ENCODE results near the gene ZC3H18.
A peak's percentile ranks its signal among the peaks of the same experiment; 100 is the strongest.

ZC3H18 gene

DNA sequence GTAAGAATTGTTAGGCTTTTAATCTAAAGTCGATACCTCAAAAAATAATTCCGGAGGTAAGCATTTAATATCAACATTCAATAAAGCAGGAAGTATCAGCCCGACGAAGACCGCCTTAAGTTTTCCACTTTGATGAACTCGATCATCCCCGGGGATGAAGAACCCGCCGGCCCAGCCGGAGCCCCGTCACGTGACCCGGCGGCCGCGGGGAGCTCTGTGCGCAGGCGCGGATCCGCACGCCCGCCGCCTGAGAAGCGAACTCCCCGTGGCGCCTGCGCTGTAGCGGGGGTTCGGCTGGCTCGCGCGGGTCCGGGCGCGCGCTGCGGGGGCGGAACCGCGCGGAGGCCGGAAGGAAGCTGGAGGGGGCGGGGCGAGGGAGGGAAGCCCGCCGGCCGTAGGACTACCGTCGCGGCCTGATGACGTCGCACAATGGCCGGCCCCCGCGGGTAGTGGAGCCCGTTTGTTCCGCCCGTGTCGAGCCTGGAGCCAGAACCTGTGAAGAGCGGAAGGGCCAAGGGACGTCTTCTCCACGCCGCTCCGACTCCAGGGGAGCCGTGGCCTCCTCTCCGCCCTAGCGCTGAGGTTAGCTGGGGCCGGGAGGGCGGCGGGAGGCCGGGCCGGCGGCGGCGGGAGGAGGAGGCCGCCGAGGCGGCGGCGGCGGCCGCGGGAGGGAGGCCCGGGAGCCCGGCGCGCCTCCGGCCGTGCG lies at the start of gene ZC3H18:
Gene ZC3H18 (plus strand): TSS at position 419 of the 706 bp plus-strand sequence. CDS start 6,721 bp downstream, outside the sequence.
- DNase-seq = peak; percentile 78

DNA sequence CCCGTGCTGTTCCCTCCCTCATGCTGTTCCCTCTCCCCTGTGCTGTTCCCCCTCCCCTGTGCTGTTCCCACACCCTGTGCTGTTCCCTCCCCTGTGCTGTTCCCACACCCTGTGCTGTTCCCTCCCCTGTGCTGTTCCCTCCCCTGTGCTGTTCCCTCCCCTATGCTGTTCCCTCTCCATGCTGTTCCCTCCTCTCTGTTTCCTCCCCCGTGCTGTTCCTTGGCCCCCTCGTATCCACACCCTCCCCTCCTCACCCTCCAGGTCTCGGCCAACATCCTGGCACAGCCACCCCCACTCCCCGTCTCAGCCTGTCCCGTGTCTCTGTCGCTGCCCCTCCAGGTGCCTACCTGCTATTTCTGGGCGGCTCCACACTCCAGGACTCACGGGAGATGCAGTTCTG lies 48.5 kb upstream of the ZC3H18 start:
- DNase-seq = no peak

- DNase-seq = no peak
These were observed 47.8 kb upstream of the ZC3H18 start for GRCh38 chr16:88522276-88522949.

DNA sequence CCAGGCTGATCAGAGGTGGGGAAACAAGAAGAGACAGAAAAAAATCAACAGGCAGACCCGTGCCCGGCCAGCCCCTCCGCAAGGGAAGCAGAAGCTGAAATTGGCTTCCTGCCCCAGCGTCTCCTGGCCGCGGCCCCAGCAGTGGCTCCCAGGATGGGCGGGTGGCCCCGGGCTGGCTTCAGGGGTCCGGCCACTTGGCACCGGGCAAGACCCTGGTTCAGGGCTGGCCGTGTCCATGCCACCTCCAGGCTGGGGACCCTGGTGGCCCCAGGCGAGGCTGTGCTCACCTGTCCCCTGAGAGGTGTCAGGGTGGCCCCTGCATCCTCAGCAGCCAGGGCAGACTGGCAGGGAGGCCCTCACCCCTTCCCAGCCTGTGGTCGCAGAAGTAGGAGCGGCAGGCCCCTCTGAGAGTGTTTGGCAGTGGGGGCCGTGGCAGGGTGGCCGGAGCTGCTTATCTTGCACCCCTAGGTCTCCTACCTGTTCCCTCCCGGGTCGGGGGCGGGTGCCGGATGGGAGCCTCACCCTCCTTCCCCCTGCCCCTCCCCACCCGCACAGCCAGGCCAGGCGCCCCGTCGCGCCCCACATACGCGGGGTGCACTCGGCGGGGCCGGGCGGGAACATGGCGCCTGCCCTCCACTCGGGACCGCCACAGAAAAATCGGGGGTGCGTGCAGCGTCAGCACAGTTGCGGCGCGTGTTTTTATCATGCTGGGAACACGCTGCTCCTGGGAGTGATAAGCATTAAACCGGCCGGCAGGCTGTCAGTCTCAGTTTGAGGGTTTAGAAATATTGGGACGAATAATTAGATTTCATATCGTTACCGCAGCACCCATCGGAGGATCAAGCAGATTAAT lies 46.7 kb upstream of the ZC3H18 start:
- DNase-seq = no peak

DNA sequence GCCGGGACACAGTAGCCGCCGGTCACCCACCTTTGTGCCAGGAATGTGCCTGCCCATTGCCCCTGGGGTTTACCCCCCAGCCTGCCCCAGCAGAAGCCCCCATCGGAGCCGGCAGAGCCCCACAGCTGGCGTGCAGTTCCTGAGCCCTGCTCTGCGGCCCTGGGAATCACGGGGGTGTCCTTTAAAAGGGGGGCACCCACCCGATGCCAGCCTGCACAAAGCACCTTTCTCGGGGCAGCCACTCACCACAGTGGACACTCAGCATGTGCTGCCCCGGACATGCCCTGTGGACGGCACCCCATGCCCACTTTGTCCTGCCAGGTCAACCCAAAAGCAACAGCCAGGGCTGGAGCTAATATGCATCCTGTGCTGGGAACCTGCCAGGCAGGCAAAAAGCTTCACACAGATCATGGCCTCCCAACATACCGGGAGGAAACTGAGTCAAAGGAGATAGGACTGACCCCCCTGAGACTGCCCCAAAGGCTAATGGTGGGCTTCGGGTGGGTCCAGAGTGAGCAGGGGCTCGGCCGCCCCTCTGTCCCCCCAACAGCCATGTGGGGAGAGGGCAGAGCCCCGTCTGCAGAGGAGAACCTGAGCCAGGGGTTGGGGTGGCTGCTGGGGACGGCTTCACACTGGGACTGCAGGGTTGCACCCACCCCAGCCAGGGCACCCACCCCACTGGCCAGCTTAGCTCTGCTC lies 45.8 kb upstream of the ZC3H18 start:
- DNase-seq = no peak

- DNase-seq = no peak
These were observed 45.1 kb upstream of the ZC3H18 start for GRCh38 chr16:88524973-88525662.

GRCh38 chr16:88525663-88525990 lies 44.6 kb upstream of the ZC3H18 start:
- DNase-seq = no peak

GRCh38 chr16:88526008-88526905 lies 43.9 kb upstream of the ZC3H18 start:
- no peak for DNase-seq

DNA sequence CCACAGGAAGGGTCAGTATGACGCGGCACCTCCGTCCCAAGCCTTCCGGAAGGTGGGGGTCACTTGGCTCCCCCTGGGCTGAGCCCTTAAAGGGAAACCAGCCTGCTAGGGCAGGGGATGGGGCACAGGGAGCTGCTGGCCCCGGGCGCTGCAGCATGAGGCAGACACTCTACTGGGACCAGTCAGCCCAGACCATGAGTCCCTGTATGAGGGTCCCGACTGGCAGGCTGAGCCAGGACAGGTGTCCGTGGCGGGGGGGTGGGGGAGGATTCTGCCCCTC lies 43.4 kb upstream of the ZC3H18 start:
- DNase-seq = no peak

GRCh38 chr16:88527186-88527936 lies 42.8 kb upstream of the ZC3H18 start:
- DNase-seq = no peak

GRCh38 chr16:88527937-88528743 lies 42.1 kb upstream of the ZC3H18 start:
- DNase-seq = no peak

- DNase-seq = no peak
These were observed 41.3 kb upstream of the ZC3H18 start for GRCh38 chr16:88528902-88529318.

- no peak for DNase-seq
These were observed 40.6 kb upstream of the ZC3H18 start for GRCh38 chr16:88529596-88529995.

DNA sequence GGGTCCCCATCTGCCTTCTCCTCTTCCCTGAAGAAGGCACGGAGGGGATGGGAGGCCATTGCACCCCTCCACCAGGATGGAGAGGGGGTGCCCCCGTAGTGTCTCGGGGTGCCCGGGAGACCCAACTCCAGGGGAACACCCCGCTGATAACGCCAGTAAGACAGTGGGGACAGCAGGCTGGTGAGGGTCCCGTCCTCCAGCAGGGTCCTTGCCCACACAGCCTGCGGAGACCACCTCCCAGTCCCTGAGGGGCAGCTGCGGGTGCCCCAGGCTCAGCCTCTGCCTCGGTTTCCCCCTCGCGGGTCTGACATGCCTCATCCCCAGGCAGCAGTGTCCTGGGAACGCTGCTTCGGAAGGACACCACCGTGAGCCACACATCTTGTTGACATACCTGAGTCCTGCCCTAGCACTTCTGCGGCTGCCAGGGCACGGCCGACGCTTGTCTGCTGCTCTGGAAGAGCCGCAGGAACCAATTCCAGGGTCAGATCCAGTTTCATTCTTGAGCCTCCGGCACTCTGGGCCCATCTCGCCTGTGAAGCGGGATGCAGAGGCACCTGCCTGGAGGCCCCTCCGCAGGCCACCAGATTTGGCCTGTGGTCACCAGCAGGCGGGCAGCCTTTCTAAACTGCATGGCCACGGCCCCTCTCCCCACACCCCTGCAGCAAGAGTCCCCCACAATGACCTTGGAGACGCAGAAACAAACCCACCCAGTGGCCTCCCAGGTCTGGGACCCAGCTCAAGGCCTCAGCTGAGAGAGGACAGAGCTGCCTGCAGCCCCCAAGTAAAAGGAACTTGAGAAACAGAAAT lies 39.9 kb upstream of the ZC3H18 start:
- no peak for DNase-seq

DNA sequence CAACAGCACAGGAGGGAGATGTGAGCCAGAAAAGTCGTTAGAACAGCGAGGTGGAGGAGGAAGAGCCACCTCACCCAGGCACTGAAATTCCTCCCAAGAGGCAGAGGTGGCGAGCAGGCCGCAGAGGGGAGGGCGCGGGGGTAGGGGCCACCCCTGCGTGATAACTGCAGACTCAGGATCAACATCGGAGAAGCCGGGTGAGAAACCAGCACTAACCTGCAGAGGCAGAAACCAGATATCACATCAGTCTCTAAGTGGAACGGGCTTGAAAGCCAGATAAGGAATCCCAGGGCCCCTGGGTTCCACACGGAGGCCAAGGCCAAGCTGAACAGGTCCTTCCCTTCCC lies 39.4 kb upstream of the ZC3H18 start:
- no peak for DNase-seq

GRCh38 chr16:88531346-88531745 lies 38.9 kb upstream of the ZC3H18 start:
- DNase-seq = no peak

DNA sequence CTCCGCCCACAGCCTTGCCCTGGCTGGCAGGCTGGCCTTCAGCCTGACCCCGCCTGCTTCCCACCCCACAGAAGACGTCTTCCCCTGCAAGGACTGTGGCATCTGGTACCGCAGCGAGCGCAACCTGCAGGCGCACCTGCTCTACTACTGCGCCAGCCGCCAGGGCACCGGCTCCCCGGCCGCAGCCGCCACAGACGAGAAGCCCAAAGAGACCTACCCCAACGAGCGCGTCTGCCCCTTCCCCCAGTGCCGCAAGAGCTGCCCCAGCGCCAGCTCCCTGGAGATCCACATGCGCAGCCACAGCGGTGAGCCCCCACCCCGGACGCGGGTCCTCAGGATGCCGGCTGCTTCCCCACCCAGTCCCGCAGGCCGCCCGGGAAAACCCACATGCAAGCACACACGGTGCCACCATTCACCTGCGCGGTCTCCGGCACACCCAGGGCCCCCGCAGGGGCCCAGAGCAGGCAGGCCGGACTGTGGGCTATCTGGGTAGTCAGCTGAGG lies 38.2 kb upstream of the ZC3H18 start:
- no peak for DNase-seq

GRCh38 chr16:88532434-88533241 lies 37.6 kb upstream of the ZC3H18 start:
- no peak for DNase-seq

Data from NCI-H1048 (cell line).